22Rv1 (cell line): Measurements from ENCODE around the gene CLN5.

Experiments used
- ZFX ChIP-seq: fragments of 450-650 bp; IDR thresholded peaks from 2 replicates; pipeline ENCODE4 v1.6.1; 2017; ENCODE audit warnings: antibody characterized with exemption, borderline replicate concordance
- TF ChIP-seq, protein P1 (sequence below): fragments of 450-650 bp; IDR thresholded peaks from 2 replicates; pipeline ENCODE4 v1.5.1; 2017; ENCODE audit warnings: mild to moderate bottlenecking

DNA sequence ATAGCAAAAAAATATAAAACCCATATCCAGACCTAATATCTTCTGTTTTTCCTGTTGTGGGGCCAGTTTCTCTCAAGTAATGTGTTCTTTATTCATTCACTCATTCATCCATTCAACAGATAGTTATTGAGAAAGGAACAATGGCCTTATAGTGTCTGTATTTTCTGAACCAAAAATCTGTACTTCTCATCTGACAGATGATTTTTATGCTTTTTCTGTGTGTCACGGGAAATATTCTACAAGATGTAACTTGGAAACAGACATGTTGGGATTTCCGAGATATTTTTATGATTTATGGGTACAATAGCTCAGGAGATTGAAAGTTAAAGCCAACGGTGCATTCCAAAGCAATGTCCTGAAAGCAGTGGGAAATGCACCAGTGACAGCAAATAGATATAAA is 37.9 kb upstream of the CLN5 start:
- TF ChIP-seq, protein P1, sequence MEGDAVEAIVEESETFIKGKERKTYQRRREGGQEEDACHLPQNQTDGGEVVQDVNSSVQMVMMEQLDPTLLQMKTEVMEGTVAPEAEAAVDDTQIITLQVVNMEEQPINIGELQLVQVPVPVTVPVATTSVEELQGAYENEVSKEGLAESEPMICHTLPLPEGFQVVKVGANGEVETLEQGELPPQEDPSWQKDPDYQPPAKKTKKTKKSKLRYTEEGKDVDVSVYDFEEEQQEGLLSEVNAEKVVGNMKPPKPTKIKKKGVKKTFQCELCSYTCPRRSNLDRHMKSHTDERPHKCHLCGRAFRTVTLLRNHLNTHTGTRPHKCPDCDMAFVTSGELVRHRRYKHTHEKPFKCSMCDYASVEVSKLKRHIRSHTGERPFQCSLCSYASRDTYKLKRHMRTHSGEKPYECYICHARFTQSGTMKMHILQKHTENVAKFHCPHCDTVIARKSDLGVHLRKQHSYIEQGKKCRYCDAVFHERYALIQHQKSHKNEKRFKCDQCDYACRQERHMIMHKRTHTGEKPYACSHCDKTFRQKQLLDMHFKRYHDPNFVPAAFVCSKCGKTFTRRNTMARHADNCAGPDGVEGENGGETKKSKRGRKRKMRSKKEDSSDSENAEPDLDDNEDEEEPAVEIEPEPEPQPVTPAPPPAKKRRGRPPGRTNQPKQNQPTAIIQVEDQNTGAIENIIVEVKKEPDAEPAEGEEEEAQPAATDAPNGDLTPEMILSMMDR = no peak
- no peak for TF ChIP-seq ZFX
